Measurements from ENCODE around the gene DMRTB1. TPM values are rescaled to one million over a fixed set of nuclear protein-coding genes. Genes with fewer than 3 reads are reported as not detected.
A peak's percentile ranks its signal among the peaks of the same experiment; 100 is the strongest.

DMRTB1 gene
- total and polyA plus RNA-seq, 2 donors (not counting 1 experiment from before 2014, with no cell fraction given): not detected

GRCh38 chr1:53420341-53420740, 38.9 kb upstream of the DMRTB1 start:
- Histone ChIP-seq H3K36me3 (ENCODE audit: control insufficient read depth, insufficient read depth, low read length) (no peaks in the 10 kb centered on the region), H3K27ac (ENCODE audit: insufficient read depth, low read length) (no peak overlapping the region), H4K20me1 (ENCODE audit: control insufficient read depth, extremely low read depth, insufficient read depth, low read length) (no peaks in the 10 kb centered on the region), H3K4me3 (replicated peaks in 1 of 4; ENCODE audit: control extremely low read depth in 1 of 4, insufficient read depth in 1 of 4, low read depth in 3 of 4, low read length in 4 of 4) (no peak overlapping the region), H3K4me2 (ENCODE audit: extremely low read depth, insufficient read depth, low read length) (no peak overlapping the region), H3K79me2 (ENCODE audit: control insufficient read depth, insufficient read depth, low read length) (no peaks in the 10 kb centered on the region), H2AFZ (ENCODE audit: low read length) (no peak overlapping the region), H3K4me1 (ENCODE audit: control insufficient read depth, extremely low read depth, insufficient read depth, low read length) (no peaks in the 10 kb centered on the region), H3K9me3 (ENCODE audit: control insufficient read depth, insufficient read depth, low read depth, low read length) (no peaks in the 10 kb centered on the region), H3K9ac (ENCODE audit: insufficient read depth, low read length) (no peak overlapping the region), H3K27me3 (ENCODE audit: control insufficient read depth, insufficient read depth, low read length) (peaks cover 27% of the 10 kb centered on the region)
- DNase-seq (ENCODE audit: low read depth in 2 of 2): peak in 1 of 2 donors; percentile 74
- TF ChIP-seq CTCF (conservative IDR thresholded peaks at IDR 0.05 in 1 of 2, IDR thresholded peaks at IDR 0.05 in 1 of 2; ENCODE audit: low read depth in 1 of 2, low read length in 2 of 2): no peak

- Histone ChIP-seq H2AFZ (ENCODE audit: low read length) (no peak overlapping the region), H3K4me3 (replicated peaks in 1 of 4; ENCODE audit: control extremely low read depth in 1 of 4, insufficient read depth in 1 of 4, low read depth in 3 of 4, low read length in 4 of 4) (no peak overlapping the region), H3K9me3 (ENCODE audit: control insufficient read depth, insufficient read depth, low read depth, low read length) (no peaks in the 10 kb centered on the region), H3K4me1 (ENCODE audit: control insufficient read depth, extremely low read depth, insufficient read depth, low read length) (no peaks in the 10 kb centered on the region), H3K79me2 (ENCODE audit: control insufficient read depth, insufficient read depth, low read length) (no peaks in the 10 kb centered on the region), H3K27ac (ENCODE audit: insufficient read depth, low read length) (no peak overlapping the region), H4K20me1 (ENCODE audit: control insufficient read depth, extremely low read depth, insufficient read depth, low read length) (no peaks in the 10 kb centered on the region), H3K36me3 (ENCODE audit: control insufficient read depth, insufficient read depth, low read length) (no peaks in the 10 kb centered on the region), H3K4me2 (ENCODE audit: extremely low read depth, insufficient read depth, low read length) (no peak overlapping the region), H3K9ac (ENCODE audit: insufficient read depth, low read length) (no peak overlapping the region), H3K27me3 (ENCODE audit: control insufficient read depth, insufficient read depth, low read length) (peaks cover 27% of the 10 kb centered on the region)
- TF ChIP-seq EZH2 (IDR thresholded peaks at IDR 0.05; ENCODE audit: low read length, missing control alignments) (no peak), CTCF (conservative IDR thresholded peaks at IDR 0.05 in 1 of 2, IDR thresholded peaks at IDR 0.05 in 1 of 2; ENCODE audit: low read depth in 1 of 2, low read length in 2 of 2) (no peak)
- DNase-seq (ENCODE audit: low read depth in 2 of 2): no peak
Measured at GRCh38 chr1:53421208-53421607, 38.0 kb upstream of the DMRTB1 start.

DNA sequence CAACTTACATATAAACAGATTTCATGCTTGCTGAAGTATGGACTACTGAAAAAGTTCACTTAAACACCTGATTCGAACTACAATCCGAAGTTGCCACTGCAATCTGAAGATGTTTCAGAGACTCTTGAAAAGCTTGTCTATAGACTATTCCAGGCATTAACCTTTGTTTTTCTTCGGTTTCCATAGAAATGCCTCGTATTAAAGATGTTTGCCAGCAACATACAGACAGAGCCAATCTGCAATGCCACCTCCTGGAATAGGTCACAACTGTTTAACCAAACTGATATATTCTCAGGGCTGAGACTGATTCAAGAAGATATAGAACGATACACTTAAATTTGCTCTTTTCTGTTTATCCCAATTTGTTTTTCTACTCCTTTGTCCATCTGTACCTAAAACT, 28.9 kb upstream of the DMRTB1 start:
- no peaks in the 10 kb centered on the region for H3K4me1 ChIP-seq (ENCODE audit: control insufficient read depth, extremely low read depth, insufficient read depth, low read length)
- H3K36me3 ChIP-seq (ENCODE audit: control insufficient read depth, insufficient read depth, low read length): no peaks in the 10 kb centered on the region
- no peak overlapping the region for H3K4me2 ChIP-seq (ENCODE audit: extremely low read depth, insufficient read depth, low read length)
- no peak overlapping the region for H3K9ac ChIP-seq (ENCODE audit: insufficient read depth, low read length)
- no peak for TF ChIP-seq EZH2 (IDR thresholded peaks at IDR 0.05; ENCODE audit: low read length, missing control alignments)
- no peak for TF ChIP-seq CTCF (conservative IDR thresholded peaks at IDR 0.05 in 1 of 2, IDR thresholded peaks at IDR 0.05 in 1 of 2; ENCODE audit: low read depth in 1 of 2, low read length in 2 of 2)
- no peak overlapping the region for H3K27ac ChIP-seq (ENCODE audit: insufficient read depth, low read length)
- peaks cover 5% of the 10 kb centered on the region for H3K27me3 ChIP-seq (ENCODE audit: control insufficient read depth, insufficient read depth, low read length)
- no peaks in the 10 kb centered on the region for H3K9me3 ChIP-seq (ENCODE audit: control insufficient read depth, insufficient read depth, low read depth, low read length)
- no peaks in the 10 kb centered on the region for H3K79me2 ChIP-seq (ENCODE audit: control insufficient read depth, insufficient read depth, low read length)
- no peak for DNase-seq (ENCODE audit: low read depth in 2 of 2)
- H2AFZ ChIP-seq (ENCODE audit: low read length): no peak overlapping the region
- no peaks in the 10 kb centered on the region for H4K20me1 ChIP-seq (ENCODE audit: control insufficient read depth, extremely low read depth, insufficient read depth, low read length)
- no peak overlapping the region for H3K4me3 ChIP-seq (replicated peaks in 1 of 4; ENCODE audit: control extremely low read depth in 1 of 4, insufficient read depth in 1 of 4, low read depth in 3 of 4, low read length in 4 of 4)
